ENCODE data around the gene KPTN. TPM values are rescaled to one million over a fixed set of nuclear protein-coding genes. Genes with fewer than 3 reads are reported as not detected.

KPTN gene
- total RNA-seq, 6 donors from 2014 or later: 3.5 to 15.8 (median 7.4) TPM

DNA sequence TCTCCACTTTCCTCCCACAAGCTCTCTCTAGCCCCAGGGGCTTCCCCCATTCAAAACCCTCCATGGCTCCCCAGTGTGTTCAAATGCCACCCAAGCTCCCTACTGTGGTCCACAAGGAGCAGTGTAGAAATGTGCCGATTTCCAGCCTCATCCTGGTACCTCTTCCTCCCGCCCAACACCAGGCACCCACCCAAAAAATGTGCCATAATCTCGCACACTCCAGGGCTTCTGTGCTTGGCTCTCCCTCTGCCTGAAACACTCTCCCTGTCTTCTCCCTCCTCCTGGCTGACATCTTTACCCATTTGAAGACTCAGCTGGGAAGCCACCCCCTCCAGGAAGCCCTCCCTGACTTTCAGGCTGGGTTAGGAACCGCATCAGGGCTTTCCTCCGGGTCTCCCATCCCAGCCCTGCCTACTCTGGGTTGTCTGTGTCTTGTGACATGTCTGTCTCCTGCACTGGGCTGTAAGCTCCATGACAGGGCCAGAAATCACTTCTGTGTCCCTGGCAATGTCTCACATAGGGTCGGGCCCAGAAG, 48.1 kb downstream of the KPTN start:
- ATAC-seq (ENCODE audit: low FRiP score in 2 of 2) (no peak), DNase-seq (no peak)
- WGBS, 2 donors: 78 to 83% methylated on average over 6 of the region's 6 CpGs
- Histone ChIP-seq H3K4me1 (no peaks in the 10 kb centered on the region), H3K27ac (no peak overlapping the region), H3K36me3 (no peaks in the 10 kb centered on the region), H3K9me3 (no peaks in the 10 kb centered on the region), H3K27me3 (peaks cover 0 to 10% (median 3%) of the 10 kb centered on the region in 4 donors), H3K4me3 (no peak overlapping the region)
- TF ChIP-seq POLR2AphosphoS5 (IDR thresholded peaks at IDR 0.05) (no peak), EP300 (IDR thresholded peaks at IDR 0.05) (no peak), POLR2A (IDR thresholded peaks at IDR 0.05) (no peak), CTCF (IDR thresholded peaks at IDR 0.05) (no peak)

GRCh38 chr19:47435196-47435595, 48.8 kb downstream of the KPTN start:
- TF ChIP-seq CTCF (IDR thresholded peaks at IDR 0.05) (no peak), POLR2A (IDR thresholded peaks at IDR 0.05) (no peak), POLR2AphosphoS5 (IDR thresholded peaks at IDR 0.05) (no peak), EP300 (IDR thresholded peaks at IDR 0.05) (no peak)
- Histone ChIP-seq H3K4me3 (no peak overlapping the region), H3K4me1 (peaks cover 3 to 4% (median 4%) of the 10 kb centered on the region in 4 donors), H3K36me3 (no peaks in the 10 kb centered on the region), H3K9me3 (no peaks in the 10 kb centered on the region), H3K27me3 (peaks cover 0 to 17% (median 7%) of the 10 kb centered on the region in 4 donors), H3K27ac (no peak overlapping the region)
- ATAC-seq (ENCODE audit: low FRiP score in 2 of 2) (no peak), DNase-seq (no peak)
- 52 to 55% methylated on average over 16 of the region's 16 CpGs for WGBS, 2 donors

GRCh38 chr19:47434088-47434487, 49.9 kb downstream of the KPTN start:
- no peaks in the 10 kb centered on the region for H3K9me3 ChIP-seq
- H3K4me1 ChIP-seq: peaks cover 8 to 15% (median 13%) of the 10 kb centered on the region in 4 donors
- 77 to 88% methylated on average over 4 to 7 of the region's 7 CpGs for WGBS, 2 donors
- no peaks in the 10 kb centered on the region for H3K36me3 ChIP-seq
- DNase-seq (no peak), ATAC-seq (ENCODE audit: low FRiP score in 2 of 2) (no peak)
- H3K27ac ChIP-seq: no peak overlapping the region
- H3K27me3 ChIP-seq: peaks cover 0 to 28% (median 16%) of the 10 kb centered on the region in 4 donors
- TF ChIP-seq EP300 (IDR thresholded peaks at IDR 0.05) (no peak), CTCF (IDR thresholded peaks at IDR 0.05) (no peak), POLR2A (IDR thresholded peaks at IDR 0.05) (no peak), POLR2AphosphoS5 (IDR thresholded peaks at IDR 0.05) (no peak)
- no peak overlapping the region for H3K4me3 ChIP-seq

GRCh38 chr19:47433121-47433520, 50.9 kb downstream of the KPTN start:
- Histone ChIP-seq H3K27ac (no peak overlapping the region), H3K27me3 (peaks cover 0 to 33% (median 17%) of the 10 kb centered on the region in 4 donors), H3K9me3 (no peaks in the 10 kb centered on the region), H3K4me3 (no peak overlapping the region), H3K36me3 (no peaks in the 10 kb centered on the region), H3K4me1 (peaks cover 12 to 24% (median 22%) of the 10 kb centered on the region in 4 donors)
- 13 to 36% methylated on average over 1 of the region's 1 CpG for WGBS, 2 donors
- TF ChIP-seq POLR2AphosphoS5 (IDR thresholded peaks at IDR 0.05): no peak
- TF ChIP-seq POLR2A (IDR thresholded peaks at IDR 0.05): no peak
- no peak for TF ChIP-seq EP300 (IDR thresholded peaks at IDR 0.05)
- no peak for TF ChIP-seq CTCF (IDR thresholded peaks at IDR 0.05)
- ATAC-seq (ENCODE audit: low FRiP score in 2 of 2) (no peak), DNase-seq (no peak)

GRCh38 chr19:47432499-47432898, 51.5 kb downstream of the KPTN start:
- peaks cover 0 to 33% (median 17%) of the 10 kb centered on the region in 4 donors for H3K27me3 ChIP-seq
- no peak for ATAC-seq (ENCODE audit: low FRiP score in 2 of 2)
- H3K27ac ChIP-seq: no peak overlapping the region

More at GRCh38 chr19:47432499-47432898, 51.5 kb downstream of the KPTN start:
- no peaks in the 10 kb centered on the region for H3K9me3 ChIP-seq
- H3K4me3 ChIP-seq: no peak overlapping the region
- H3K4me1 ChIP-seq: peaks cover 16 to 30% (median 24%) of the 10 kb centered on the region in 4 donors
- no peak for DNase-seq
- no peak for TF ChIP-seq POLR2AphosphoS5 (IDR thresholded peaks at IDR 0.05)
- no peak for TF ChIP-seq CTCF (IDR thresholded peaks at IDR 0.05)
- no peak for TF ChIP-seq POLR2A (IDR thresholded peaks at IDR 0.05)
- no peak for TF ChIP-seq EP300 (IDR thresholded peaks at IDR 0.05)
- H3K36me3 ChIP-seq: no peaks in the 10 kb centered on the region

Data from upper lobe of left lung (tissue), 6 donors.